GM19395 (cell line): Measurements from ENCODE around the gene ZBED5.
A peak's percentile ranks its signal among the peaks of the same experiment; 100 is the strongest.
"Not testable (repeated sequence)": the region's sequence is repeated elsewhere in the genome, so short reads cannot be mapped to it uniquely, and the experiment has no call there.

Experiments used
- ATAC-seq: cut with Tn5 transposase; IDR thresholded peaks from one replicate; pipeline ENCODE4 v1.9.1; 2021; ENCODE audit warnings: mild to moderate bottlenecking, moderate library complexity; ENCODE audit not compliant: unreplicated experiment

ZBED5 gene

GRCh38 chr11:10857709-10858438 is at the start of gene ZBED5:
Gene ZBED5, minus strand, starts transcription at chr11:10858053. Its CDS starts 3,108 bp downstream, at chr11:10854945.
- peak; percentile 91 for ATAC-seq

GRCh38 chr11:10906521-10906920 is 48.7 kb upstream of the ZBED5 start:
- no peak for ATAC-seq

GRCh38 chr11:10902301-10903063 is 44.6 kb upstream of the ZBED5 start:
- no peak for ATAC-seq

- ATAC-seq: no peak
Observed at GRCh38 chr11:10900681-10901415, 43.0 kb upstream of the ZBED5 start.

- ATAC-seq: no peak
Observed at GRCh38 chr11:10899121-10899830, 41.4 kb upstream of the ZBED5 start.

GRCh38 chr11:10898763-10899025 is 40.8 kb upstream of the ZBED5 start:
- no peak for ATAC-seq

- ATAC-seq: no peak
Observed at GRCh38 chr11:10898003-10898762, 40.3 kb upstream of the ZBED5 start.

- no peak for ATAC-seq
Observed at GRCh38 chr11:10897150-10897549, 39.3 kb upstream of the ZBED5 start.

- ATAC-seq: no peak
Observed at GRCh38 chr11:10896493-10896892, 38.6 kb upstream of the ZBED5 start.

GRCh38 chr11:10895285-10895684 is 37.4 kb upstream of the ZBED5 start:
- no peak for ATAC-seq

- ATAC-seq: no peak
Observed at GRCh38 chr11:10894666-10895065, 36.8 kb upstream of the ZBED5 start.

GRCh38 chr11:10893714-10894151 is 35.9 kb upstream of the ZBED5 start:
- ATAC-seq: no peak

GRCh38 chr11:10892250-10892649 is 34.4 kb upstream of the ZBED5 start:
- no peak for ATAC-seq

GRCh38 chr11:10891151-10891720 is 33.4 kb upstream of the ZBED5 start:
- no peak for ATAC-seq

- ATAC-seq: not testable (repeated sequence)
Observed at GRCh38 chr11:10890083-10890482, 32.2 kb upstream of the ZBED5 start.

- no peak for ATAC-seq
Observed at GRCh38 chr11:10887307-10887706, 29.5 kb upstream of the ZBED5 start.

- ATAC-seq: no peak
Observed at GRCh38 chr11:10886652-10887250, 28.9 kb upstream of the ZBED5 start.

GRCh38 chr11:10885703-10886363 is 28.0 kb upstream of the ZBED5 start:
- ATAC-seq: no peak

GRCh38 chr11:10884292-10884691 is 26.4 kb upstream of the ZBED5 start:
- ATAC-seq: not testable (repeated sequence)
